Body of pancreas (tissue), 4 donors: ENCODE measurements around the gene BRAT1. TPM values are rescaled to one million over a fixed set of nuclear protein-coding genes. Genes with fewer than 3 reads are reported as not detected.
A peak's percentile ranks its signal among the peaks of the same experiment; 100 is the strongest.
"Not testable (repeated sequence)": the region's sequence is repeated elsewhere in the genome, so short reads cannot be mapped to it uniquely, and the experiment has no call there.

Source experiments
- ATAC-seq: fragments of 150-250 bp; one replicate; pipeline ENCODE4 v1.9.1; 2016
- DNase-seq, 4 donors: peaks; one replicate each; pipeline ENCODE4 v3.0.0-alpha.2; 2019
- H3K27ac ChIP-seq, 4 donors: fragments of 200-600 bp; sonication (generic); 1 replicate in 3 of 4; 2 replicates in 1 of 4; pipeline versions ENCODE4 v1.5.1 to v1.6.1; 2016 to 2019; ENCODE audit warnings: mild to moderate bottlenecking in 1 of 4, mixed read lengths in 1 of 4, moderate library complexity in 1 of 4
- H3K27me3 ChIP-seq, 2 donors: fragments of 200-600 bp; sonication (generic); one replicate each; pipeline ENCODE4 v1.6.0; 2016; ENCODE audit warnings: mild to moderate bottlenecking in 1 of 2
- H3K36me3 ChIP-seq, 2 donors: fragments of 200-600 bp; sonication (generic); replicated peaks in 1 of 2; 2 replicates each; pipeline ENCODE4 v1.5.1; 2016; ENCODE audit warnings: low read depth in 2 of 2; ENCODE audit not compliant: insufficient read depth in 1 of 2
- H3K4me1 ChIP-seq: fragments of 200-600 bp; sonication (generic); one replicate; pipeline ENCODE4 v1.6.0; 2016
- H3K4me3 ChIP-seq, 2 donors: fragments of 200-600 bp; sonication (generic); 1 replicate in 1 of 2; 2 replicates in 1 of 2; pipeline ENCODE4 v1.5.1; 2016 to 2019
- H3K9me3 ChIP-seq, 3 donors: fragments of 200-600 bp; sonication (generic); 1 replicate in 2 of 3; 2 replicates in 1 of 3; pipeline ENCODE4 v1.5.1; 2016
- CTCF ChIP-seq, 7 experiments: fragments of 450-650 bp in 4 of 7; fragments of 200-600 bp in 3 of 7; sonication (generic) in 3 of 7; IDR thresholded peaks; one replicate each; pipeline ENCODE4 v1.5.1; 2016 to 2019; ENCODE audit warnings: antibody characterized with exemption in 7 of 7
- POLR2A ChIP-seq, 3 donors: fragments of 450-650 bp; IDR thresholded peaks; one replicate each; pipeline ENCODE4 v1.6.1; 2016; ENCODE audit warnings: antibody characterized with exemption in 3 of 3, mild to moderate bottlenecking in 2 of 3
- WGBS, 2 donors: methylation state at CpG; one replicate each; pipeline ENCODE4 v1.1.5; 2017; 5-methylcytosine and 5-hydroxymethylcytosine counted together
- intact Hi-C: fragments of 100-400 bp; cut with DNase I; formaldehyde crosslinking; loops from one replicate; pipeline ENCODE4 v1.15.1; 2023
- total RNA-seq, 2 donors: library from RNA; depleted of rRNA; stranded (reverse); fragments of >200 nt; gene quantifications; one replicate each; pipeline ENCODE4 v1.1.0, GENCODE V29; 2016

Gene BRAT1
- total RNA-seq, 2 donors from 2014 or later, result 36.6 to 46.8 TPM

GRCh38 chr7:2530994-2531795 lies 24.1 kb downstream of the BRAT1 start:
- H3K36me3 ChIP-seq, intact Hi-C loops, H3K4me3 ChIP-seq, H3K27me3 ChIP-seq, H3K9me3 ChIP-seq: not testable (repeated sequence)
- peak overlapping the region; percentile 72 to 96 (median 90) for H3K27ac ChIP-seq
- DNase-seq, result peak in 3 of 4 donors; percentile 49 to 69 (median 65)
- WGBS, 2 donors, result 27% methylated on average over 38 of the region's 43 CpGs; no CpG with 5 or more reads in 1 of the 2 donors
- TF ChIP-seq POLR2A (IDR thresholded peaks at IDR 0.05), result peak in 1 of 3 donors; percentile 37
- H3K4me1 ChIP-seq, result peaks cover 55% of the 10 kb centered on the region
- ATAC-seq, result peak; percentile 29

GRCh38 chr7:2530071-2530987 lies 25.0 kb downstream of the BRAT1 start:
- TF ChIP-seq CTCF (IDR thresholded peaks at IDR 0.05) (no peak), POLR2A (IDR thresholded peaks at IDR 0.05) (no peak)
- H3K4me1 ChIP-seq, result peaks cover 64% of the 10 kb centered on the region
- ATAC-seq (peak; percentile 17), DNase-seq (peak; percentile 50 to 67 (median 59))
- no peaks in the 10 kb centered on the region for H3K36me3 ChIP-seq
- intact Hi-C loops, result no loop called here
- no peaks in the 10 kb centered on the region for H3K9me3 ChIP-seq
- 50 to 84% methylated on average over 9 to 15 of the region's 16 CpGs for WGBS, 2 donors
- H3K4me3 ChIP-seq, result no peak overlapping the region
- peak overlapping the region; percentile 72 to 96 (median 90) for H3K27ac ChIP-seq
- H3K27me3 ChIP-seq, result no peaks in the 10 kb centered on the region

GRCh38 chr7:2529161-2530070 lies 25.9 kb downstream of the BRAT1 start:
- ATAC-seq (no peak), DNase-seq (peak; percentile 29 to 81 (median 65))
- Histone ChIP-seq H3K36me3 (no peaks in the 10 kb centered on the region), H3K4me1 (peaks cover 73% of the 10 kb centered on the region), H3K9me3 (no peaks in the 10 kb centered on the region), H3K27ac (peak overlapping the region; percentile 72 to 96 (median 90)), H3K27me3 (no peaks in the 10 kb centered on the region), H3K4me3 (no peak overlapping the region)
- intact Hi-C loops, result no loop called here
- TF ChIP-seq CTCF (IDR thresholded peaks at IDR 0.05) (no peak), POLR2A (IDR thresholded peaks at IDR 0.05) (peak in 1 of 3 donors; percentile 25)
- 44 to 65% methylated on average over 20 to 26 of the region's 30 CpGs for WGBS, 2 donors

- peaks cover 81% of the 10 kb centered on the region for H3K4me1 ChIP-seq
- no peak overlapping the region for H3K4me3 ChIP-seq
These were observed 26.7 kb downstream of the BRAT1 start for GRCh38 chr7:2528481-2529095.

More at GRCh38 chr7:2528481-2529095, 26.7 kb downstream of the BRAT1 start:
- intact Hi-C loops, result no loop called here
- Histone ChIP-seq H3K27me3 (no peaks in the 10 kb centered on the region), H3K36me3 (no peaks in the 10 kb centered on the region), H3K9me3 (no peaks in the 10 kb centered on the region), H3K27ac (peak overlapping the region; percentile 72 to 96 (median 90))
- no peak for TF ChIP-seq CTCF (IDR thresholded peaks at IDR 0.05)
- TF ChIP-seq POLR2A (IDR thresholded peaks at IDR 0.05), result no peak
- WGBS, 2 donors, result 48 to 55% methylated on average over 5 to 16 of the region's 18 CpGs
- DNase-seq, result no peak
- ATAC-seq, result no peak
